ENCODE measurements around the gene GPR37. TPM values are rescaled to one million over a fixed set of nuclear protein-coding genes. Genes with fewer than 3 reads are reported as not detected.

Gene GPR37
- total RNA-seq, 1 donor from 2014 or later: not detected

DNA sequence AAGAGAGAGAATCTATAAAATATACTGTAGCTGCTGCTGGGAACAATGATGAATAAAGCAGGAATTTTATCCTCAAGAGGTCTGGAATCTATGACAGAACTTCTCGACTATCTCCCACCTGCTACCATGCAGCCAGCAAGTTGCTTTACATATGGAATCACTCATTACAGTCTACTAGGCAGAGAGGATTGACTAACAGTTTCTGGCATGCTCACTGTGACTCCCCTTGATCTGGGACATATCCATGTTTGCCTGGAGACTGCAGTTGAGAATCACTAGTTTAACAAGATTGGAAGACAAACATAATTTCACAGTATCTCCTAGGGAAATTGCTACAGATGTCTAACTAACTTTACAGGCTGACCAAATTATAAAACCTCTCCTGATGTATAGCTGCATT lies 13.3 kb downstream of the GPR37 start:
- ATAC-seq: no peak
- intact Hi-C loops (cut with micrococcal nuclease): no loop called here
- DNase-seq: no peak

GRCh38 chr7:124751027-124751426 lies 14.6 kb downstream of the GPR37 start:
- intact Hi-C loops (cut with micrococcal nuclease): no loop called here
- no peak for ATAC-seq
- DNase-seq: no peak

DNA sequence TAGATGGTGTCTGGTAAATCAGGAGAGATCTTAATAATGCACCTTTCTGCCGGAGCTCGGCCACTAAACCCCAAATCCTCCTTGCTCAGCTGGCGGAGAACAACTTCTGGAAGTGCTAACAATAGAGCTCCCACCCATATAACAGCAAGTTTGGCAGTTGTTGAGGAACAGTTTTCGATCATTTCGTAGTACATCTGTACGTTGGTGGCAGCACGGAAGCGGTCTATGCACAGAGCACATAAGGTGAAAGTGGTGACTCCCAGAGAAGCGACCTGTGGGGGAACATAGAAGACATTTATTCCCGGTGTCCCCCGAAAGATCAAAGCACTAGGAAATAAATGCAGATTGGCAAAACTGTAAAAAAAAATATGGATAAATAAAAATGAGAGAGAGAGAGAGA lies 18.5 kb downstream of the GPR37 start:
- intact Hi-C loops (cut with micrococcal nuclease): no loop called here
- DNase-seq: no peak
- no peak for ATAC-seq

DNA sequence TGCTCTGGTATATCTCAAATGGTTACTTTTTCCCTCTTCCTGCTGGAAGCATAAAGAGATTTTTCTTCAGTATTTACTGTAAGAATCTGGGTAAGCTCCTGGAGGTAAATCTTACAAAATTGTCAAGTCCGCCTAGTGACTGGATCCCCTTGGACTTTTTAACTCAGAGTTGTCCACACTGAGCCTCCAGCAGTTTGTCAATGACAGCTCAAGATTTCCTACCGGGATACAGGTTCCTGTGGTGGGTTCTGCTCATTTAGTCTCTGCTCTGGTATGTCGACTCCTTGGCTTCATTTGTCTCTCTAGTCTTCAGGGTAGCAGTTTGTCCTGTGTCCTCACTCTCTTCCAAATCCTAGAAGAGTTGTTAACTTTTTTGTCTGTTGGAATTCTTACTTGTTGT lies 27.0 kb downstream of the GPR37 start:
- DNase-seq (no peak), ATAC-seq (no peak)
- intact Hi-C loops (cut with micrococcal nuclease): no loop called here

DNA sequence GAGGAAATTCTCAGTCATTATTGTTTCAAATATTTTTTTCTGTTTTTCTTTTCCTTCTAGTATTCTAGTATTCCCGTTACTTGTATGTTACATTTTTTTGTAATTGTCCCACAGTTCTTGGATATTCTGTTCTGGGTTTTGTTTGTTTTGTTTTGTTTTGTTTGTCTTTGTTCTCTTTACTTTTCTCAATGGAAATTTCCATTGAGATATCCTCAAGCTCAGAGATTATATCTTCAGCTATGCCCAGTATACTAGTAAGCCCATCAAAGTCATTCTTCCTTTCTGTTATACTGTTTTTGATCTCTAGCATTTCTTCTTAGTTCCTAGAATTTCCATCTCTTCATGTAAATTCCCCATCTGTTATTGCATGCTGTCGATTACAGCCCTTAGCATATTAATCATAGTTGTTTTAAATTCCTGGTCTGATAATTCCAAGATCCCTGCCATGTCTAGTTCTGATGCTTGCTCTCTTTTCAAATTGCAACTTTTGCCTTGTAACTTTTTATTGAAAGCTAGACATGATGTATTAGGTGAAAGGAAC lies 27.8 kb downstream of the GPR37 start:
- intact Hi-C loops (cut with micrococcal nuclease): no loop called here
- ATAC-seq: no peak
- no peak for DNase-seq

GRCh38 chr7:124728610-124729009 lies 37.0 kb downstream of the GPR37 start:
- intact Hi-C loops (cut with micrococcal nuclease): no loop called here

GRCh38 chr7:124724507-124725192 lies 40.9 kb downstream of the GPR37 start:
- DNase-seq (no peak), ATAC-seq (no peak)
- intact Hi-C loops (cut with micrococcal nuclease): no loop called here

More at GRCh38 chr7:124728610-124729009, 37.0 kb downstream of the GPR37 start:
- ATAC-seq (no peak), DNase-seq (no peak)

- no peak for ATAC-seq
- intact Hi-C loops (cut with micrococcal nuclease): no loop called here
- DNase-seq: no peak
Measured at GRCh38 chr7:124724079-124724478, 41.5 kb downstream of the GPR37 start.

DNA sequence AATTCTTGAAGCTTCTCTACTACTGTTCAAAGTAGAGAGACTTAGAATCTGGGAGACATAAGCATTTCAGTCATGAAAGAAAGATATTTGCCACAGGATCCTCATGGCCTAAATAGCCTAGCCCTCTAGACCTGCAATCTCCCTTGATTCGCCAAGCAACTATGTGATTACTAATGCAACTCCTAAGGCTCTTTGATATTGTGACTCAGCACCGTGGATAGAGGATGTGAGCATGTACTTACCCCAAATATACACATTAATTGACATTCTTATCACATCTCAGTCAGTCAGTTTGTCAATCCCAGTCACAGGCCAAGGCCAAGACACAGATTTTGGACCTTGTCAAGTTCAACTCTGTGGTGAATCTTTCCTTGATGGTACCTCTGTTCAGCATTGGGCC lies 42.6 kb downstream of the GPR37 start:
- DNase-seq (no peak), ATAC-seq (no peak)
- intact Hi-C loops (cut with micrococcal nuclease): no loop called here

GRCh38 chr7:124722292-124722691 lies 43.3 kb downstream of the GPR37 start:
- ATAC-seq (no peak), DNase-seq (no peak)
- intact Hi-C loops (cut with micrococcal nuclease): no loop called here

- intact Hi-C loops (cut with micrococcal nuclease): no loop called here
- ATAC-seq (no peak), DNase-seq (no peak)
Measured at GRCh38 chr7:124720195-124720594, 45.4 kb downstream of the GPR37 start.

DNA sequence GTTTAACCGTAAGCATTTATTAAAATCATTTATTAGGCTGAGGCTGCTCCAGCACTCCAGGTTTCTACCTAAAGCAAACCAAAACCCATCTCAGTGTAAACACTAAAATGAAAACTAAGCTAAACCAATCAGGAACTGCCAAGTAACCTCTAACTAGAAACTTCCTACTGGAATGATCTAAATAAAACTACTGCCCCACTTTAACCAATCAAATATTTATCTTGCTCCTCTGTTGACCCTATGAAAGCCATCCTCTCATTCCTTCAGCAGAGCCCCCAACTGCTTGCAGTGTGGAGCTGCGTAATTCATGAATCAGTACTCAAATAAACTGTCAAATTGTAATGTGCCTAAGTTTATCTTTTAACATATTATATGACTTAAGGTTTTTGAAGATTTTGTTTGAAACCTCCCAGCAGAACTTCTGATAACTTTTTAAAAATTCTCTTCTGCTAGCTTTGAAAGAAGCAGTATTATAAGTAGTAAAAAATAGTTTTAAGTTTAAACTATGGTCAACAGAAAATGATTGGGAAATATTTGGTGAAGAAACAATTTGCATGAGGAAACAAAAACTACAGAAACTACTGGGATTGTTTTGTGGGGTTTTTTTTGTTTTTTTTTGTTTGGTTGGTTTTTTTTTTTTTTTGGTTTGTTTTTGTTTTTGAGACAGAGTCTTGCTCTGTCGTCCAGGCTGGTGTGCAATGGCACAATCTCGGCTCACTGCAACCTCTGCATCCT lies 47.4 kb downstream of the GPR37 start:
- DNase-seq (no peak), ATAC-seq (no peak)
- intact Hi-C loops (cut with micrococcal nuclease): no loop called here

GRCh38 chr7:124716894-124717293 lies 48.7 kb downstream of the GPR37 start:
- DNase-seq (no peak), ATAC-seq (no peak)
- intact Hi-C loops (cut with micrococcal nuclease): no loop called here

DNA sequence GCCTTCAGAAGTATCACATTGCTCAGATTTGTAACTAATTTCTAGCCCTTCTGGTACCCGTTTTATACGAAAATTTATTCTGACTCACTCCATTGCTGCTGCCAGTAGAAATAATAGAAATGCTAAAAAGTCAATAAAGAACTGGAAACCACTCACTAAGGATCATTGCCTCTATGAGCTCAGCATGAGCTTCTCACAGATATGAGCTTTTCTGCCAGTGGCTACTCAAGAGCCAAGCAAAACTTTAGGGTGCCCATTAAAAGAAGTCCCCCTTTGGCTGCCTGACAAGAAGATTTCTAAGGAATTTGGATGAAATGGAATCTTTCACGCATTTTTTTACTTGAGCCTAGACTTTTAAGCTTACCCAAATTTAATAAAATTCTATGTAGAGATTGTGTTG lies 52.5 kb downstream of the GPR37 start:
- intact Hi-C loops (cut with micrococcal nuclease): no loop called here
- no peak for DNase-seq
- no peak for ATAC-seq

DNA sequence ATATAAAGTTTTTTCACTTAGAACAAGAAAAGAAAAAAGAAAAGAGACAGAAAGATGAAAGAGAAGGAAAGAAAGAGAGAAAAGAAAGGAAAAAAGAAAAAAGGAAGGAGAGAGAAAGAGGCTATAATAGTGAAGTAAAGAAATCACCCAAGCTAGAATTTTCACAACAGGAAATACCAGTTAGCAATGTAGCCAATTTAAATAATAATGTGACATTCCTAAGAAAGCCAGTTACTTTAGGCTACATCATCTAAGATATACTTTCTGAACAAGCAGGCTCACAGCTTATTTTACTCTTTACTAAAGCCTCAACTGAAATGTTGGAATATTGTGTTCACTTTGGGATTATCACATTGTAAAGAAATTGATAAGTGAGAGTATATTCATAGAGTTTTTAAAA lies 53.6 kb downstream of the GPR37 start:
- DNase-seq: no peak
- intact Hi-C loops (cut with micrococcal nuclease): no loop called here
- no peak for ATAC-seq

DNA sequence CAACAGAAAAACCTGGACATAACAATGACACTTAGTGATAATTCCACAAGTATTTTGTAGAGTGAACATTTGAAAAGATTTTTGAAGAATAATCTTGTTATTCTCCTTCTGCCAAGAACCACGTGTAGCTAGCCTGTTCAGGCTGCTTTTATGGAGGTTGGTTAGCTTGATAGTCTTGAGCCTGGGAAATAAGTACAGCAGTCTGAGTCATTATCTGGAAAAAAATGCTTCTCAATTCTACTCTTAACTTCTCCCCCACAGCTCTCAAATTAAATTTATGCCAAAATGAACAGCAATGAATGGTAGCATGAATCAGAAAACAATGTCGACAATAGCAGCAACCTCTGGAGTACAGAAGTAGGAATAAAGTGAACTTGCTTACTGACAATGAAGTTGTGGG lies 63.2 kb downstream of the GPR37 start:
- no peak for ATAC-seq
- no peak for DNase-seq
- intact Hi-C loops (cut with micrococcal nuclease): no loop called here

DNA sequence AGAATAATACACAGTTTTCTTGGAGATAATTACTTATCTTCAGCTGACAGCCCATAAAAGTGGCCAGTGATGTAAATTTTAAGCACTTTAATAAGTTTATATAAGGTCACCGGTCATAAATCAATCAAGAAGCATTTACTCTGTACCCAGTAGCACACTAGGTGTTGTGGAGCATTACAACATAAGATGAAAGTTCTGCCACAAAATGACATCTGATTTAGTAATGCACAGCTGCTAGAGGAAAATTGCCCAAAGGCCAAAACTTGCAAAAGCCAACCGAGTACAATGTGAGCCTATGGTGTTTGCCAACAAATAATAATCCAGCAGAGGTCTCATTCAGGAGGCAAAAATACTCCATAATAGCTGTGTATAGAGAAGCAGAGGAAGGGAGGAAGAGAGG lies 63.6 kb downstream of the GPR37 start:
- intact Hi-C loops (cut with micrococcal nuclease): no loop called here
- ATAC-seq (no peak), DNase-seq (no peak)

DNA sequence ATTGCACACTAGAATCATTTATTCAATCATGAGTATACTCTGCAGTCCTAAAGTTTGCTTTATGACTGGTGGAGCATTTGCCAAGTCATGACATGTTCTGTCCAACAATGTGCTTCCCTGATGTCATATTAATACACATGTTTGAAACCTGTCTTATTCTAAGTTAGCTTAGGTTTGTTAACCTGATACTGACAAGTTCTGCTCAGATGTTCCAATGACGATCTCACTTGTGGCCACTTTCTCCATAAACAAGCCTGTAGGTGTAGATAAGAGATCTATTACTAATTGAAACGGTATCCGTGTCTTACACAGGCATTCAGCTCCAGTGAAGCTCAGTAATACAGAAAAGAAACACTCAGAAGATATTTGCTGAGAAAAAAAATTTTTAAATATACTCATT lies 64.9 kb downstream of the GPR37 start:
- ATAC-seq (no peak), DNase-seq (no peak)
- intact Hi-C loops (cut with micrococcal nuclease): no loop called here

DNA sequence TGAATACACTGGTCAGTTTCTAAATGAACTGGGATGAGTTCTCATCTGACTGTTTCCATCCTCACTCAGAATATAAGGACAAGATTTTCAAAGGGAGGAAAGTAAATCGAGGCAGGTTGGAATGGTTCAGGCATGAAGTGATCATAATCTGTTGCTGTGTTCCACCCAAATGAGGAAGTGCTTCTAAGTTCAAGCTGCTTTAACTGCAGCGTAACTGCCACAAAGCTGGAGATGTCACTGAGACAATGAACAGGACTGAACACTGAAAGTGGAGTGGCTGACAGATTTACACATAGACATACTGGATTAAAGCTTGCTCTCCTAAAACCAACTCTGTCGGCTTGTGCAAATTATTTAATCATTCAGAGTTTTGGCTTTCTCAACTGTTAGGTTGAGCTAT lies 66.6 kb downstream of the GPR37 start:
- DNase-seq (no peak), ATAC-seq (no peak)
- intact Hi-C loops (cut with micrococcal nuclease): no loop called here

GRCh38 chr7:124697746-124698145 lies 67.8 kb downstream of the GPR37 start:
- intact Hi-C loops (cut with micrococcal nuclease): no loop called here
- DNase-seq: no peak
- ATAC-seq: no peak

Data from left ventricle myocardium superior (tissue), 1 donor.